IMR-90 (cell line): ENCODE measurements around the gene SGK1. TPM values are rescaled to one million over a fixed set of nuclear protein-coding genes. Genes with fewer than 3 reads are reported as not detected.

Experiments
- ATAC-seq: fragments of 200-7000 bp; cut with Tn5 transposase; 2 replicates; pipeline ENCODE4 v1.9.1; 2020; ENCODE audit warnings: low read depth, mild to moderate bottlenecking, moderate library complexity
- BruUV-seq: library from RNA; stranded (reverse); fragments of 400-500 nt; replicated peaks from 2 replicates; lab custom pipeline; 2021; lab: Mats Ljungman, UMichigan
- CTCF ChIA-PET: fragments of 300-600 bp; formaldehyde crosslinking; extraction: SDS; loops from one replicate; lab custom pipeline; 2021; ENCODE audit warnings: antibody characterized with exemption; lab: Yijun Ruan, JAX
- POLR2A ChIA-PET: fragments of 300-600 bp; sonication (Branson Sonifier 250); formaldehyde crosslinking; loops from one replicate; lab custom pipeline; 2022; ENCODE audit warnings: antibody characterized with exemption; ENCODE audit not compliant: unreplicated experiment; lab: Charles Lee
- DNase-seq: peaks from one replicate; pipeline ENCODE4 v3.0.0; 2013
- H2AFZ ChIP-seq: replicated peaks from 2 replicates; pipeline ENCODE3; 2013; ENCODE audit warnings: low read length, mild to moderate bottlenecking; ENCODE audit not compliant: poor library complexity
- H2AK5ac ChIP-seq: 2 replicates; pipeline ENCODE4 v1.6.1; 2013; ENCODE audit warnings: low read depth, low read length, inconsistent platforms
- H2AK9ac ChIP-seq: replicated peaks from 2 replicates; pipeline ENCODE3; 2013; ENCODE audit warnings: mild to moderate bottlenecking, low read depth, low read length, moderate library complexity; ENCODE audit not compliant: poor library complexity
- H2BK120ac ChIP-seq: 2 replicates; pipeline ENCODE4 v1.6.1; 2013; ENCODE audit warnings: low read depth, low read length, inconsistent platforms
- H2BK15ac ChIP-seq: 3 replicates; pipeline ENCODE4 v1.6.1; 2013; ENCODE audit warnings: low read depth, low read length, inconsistent platforms
- H2BK20ac ChIP-seq: 2 replicates; pipeline ENCODE4 v1.6.1; 2013; ENCODE audit warnings: low read depth, mild to moderate bottlenecking, inconsistent platforms, low read length, moderate library complexity
- H2BK5ac ChIP-seq: 2 replicates; pipeline ENCODE4 v1.6.1; 2013; ENCODE audit warnings: mild to moderate bottlenecking, low read depth, low read length, inconsistent platforms; ENCODE audit not compliant: poor library complexity, severe bottlenecking
- H3K14ac ChIP-seq: replicated peaks from 2 replicates; pipeline ENCODE4 v1.6.1; 2013; ENCODE audit warnings: low read depth, low read length, inconsistent platforms
- H3K18ac ChIP-seq: 2 replicates; pipeline ENCODE4 v1.6.1; 2013; ENCODE audit warnings: low read depth, low read length, control low read depth
- H3K23ac ChIP-seq: 2 replicates; pipeline ENCODE4 v1.6.1; 2013; ENCODE audit warnings: low read depth, low read length, inconsistent platforms
- H3K27ac ChIP-seq: 2 replicates; pipeline ENCODE4 v1.5.1; 2013; ENCODE audit warnings: mild to moderate bottlenecking, control low read depth, low read length; ENCODE audit not compliant: insufficient read depth
- H3K27me3 ChIP-seq: 2 replicates; pipeline ENCODE4 v1.6.1; 2013; ENCODE audit warnings: low read length; ENCODE audit not compliant: control insufficient read depth, insufficient read depth
- H3K36me3 ChIP-seq: 2 replicates; pipeline ENCODE4 v1.6.1; 2013; ENCODE audit warnings: low read length, mixed read lengths; ENCODE audit not compliant: control insufficient read depth, insufficient read depth
- H3K4ac ChIP-seq: 2 replicates; pipeline ENCODE4 v1.6.1; 2013; ENCODE audit warnings: low read depth, low read length, inconsistent platforms
- H3K4me1 ChIP-seq: 2 replicates; pipeline ENCODE4 v1.6.1; 2013; ENCODE audit warnings: low read length, mixed read lengths; ENCODE audit not compliant: control insufficient read depth, insufficient read depth
- H3K4me2 ChIP-seq: 2 replicates; pipeline ENCODE4 v1.6.1; 2013; ENCODE audit warnings: low read depth, mild to moderate bottlenecking, control low read depth, low read length, moderate library complexity
- H3K4me3 ChIP-seq: 2 replicates; pipeline ENCODE4 v1.5.1; 2013; ENCODE audit warnings: low read depth, mild to moderate bottlenecking, control low read depth, low read length, moderate library complexity; ENCODE audit not compliant: insufficient read depth
- H3K56ac ChIP-seq: 2 replicates; pipeline ENCODE4 v1.6.1; 2013; ENCODE audit warnings: low read length, inconsistent platforms; ENCODE audit not compliant: insufficient read depth; ENCODE audit errors: extremely low read depth
- H3K79me1 ChIP-seq, 2 experiments: 2 replicates each; pipeline ENCODE4 v1.6.1; 2013; ENCODE audit warnings: low read length in 2 of 2, inconsistent platforms in 1 of 2, low read depth in 1 of 2
- H3K9ac ChIP-seq: 2 replicates; pipeline ENCODE4 v1.6.1; 2013; ENCODE audit warnings: low read depth, low read length, control low read depth
- H3K9me1 ChIP-seq: 2 replicates; pipeline ENCODE4 v1.6.1; 2013; ENCODE audit warnings: low read length, inconsistent platforms; ENCODE audit not compliant: insufficient read depth
- H3K9me3 ChIP-seq: 2 replicates; pipeline ENCODE4 v1.6.1; 2013; ENCODE audit warnings: low read length; ENCODE audit not compliant: control insufficient read depth, insufficient read depth
- H4K20me1 ChIP-seq: 2 replicates; pipeline ENCODE4 v1.6.1; 2013; ENCODE audit warnings: low read length, inconsistent platforms; ENCODE audit not compliant: insufficient read depth
- H4K5ac ChIP-seq: 2 replicates; pipeline ENCODE4 v1.6.1; 2013; ENCODE audit warnings: mild to moderate bottlenecking, low read depth, low read length, control low read depth
- H4K8ac ChIP-seq, 2 experiments: 2 replicates each; pipeline ENCODE4 v1.6.1; 2013; ENCODE audit warnings: low read depth in 2 of 2, low read length in 2 of 2, control low read depth in 1 of 2, inconsistent platforms in 1 of 2
- H4K91ac ChIP-seq: 2 replicates; pipeline ENCODE4 v1.6.1; 2013; ENCODE audit warnings: low read depth, low read length, inconsistent platforms; ENCODE audit not compliant: insufficient read depth
- CEBPB ChIP-seq: IDR thresholded peaks from 2 replicates; pipeline ENCODE4 v1.6.1; 2012; ENCODE audit warnings: low read depth, low read length, improper control_type of control experiment
- CHD1 ChIP-seq: IDR thresholded peaks from 2 replicates; pipeline ENCODE4 v1.6.1; 2012; ENCODE audit warnings: low read depth, low read length, improper control_type of control experiment
- CTCF ChIP-seq: conservative IDR thresholded peaks from 2 replicates; pipeline ENCODE4 v1.5.1; 2012; ENCODE audit warnings: mild to moderate bottlenecking, low read depth, low read length, improper control_type of control experiment
- FOS ChIP-seq: fragments of 150-350 bp; IDR thresholded peaks from 2 replicates; pipeline ENCODE4 v1.6.1; 2016; ENCODE audit warnings: low read depth, low read length
- MAFK ChIP-seq: IDR thresholded peaks from 2 replicates; pipeline ENCODE4 v1.6.1; 2012; ENCODE audit warnings: low read depth, low read length, improper control_type of control experiment
- MAZ ChIP-seq: IDR thresholded peaks from 2 replicates; pipeline ENCODE4 v1.6.1; 2012; ENCODE audit warnings: low read depth, mild to moderate bottlenecking, low read length, improper control_type of control experiment, moderate library complexity, borderline replicate concordance
- MXI1 ChIP-seq: IDR thresholded peaks from 2 replicates; pipeline ENCODE4 v1.6.1; 2012; ENCODE audit warnings: low read depth, mild to moderate bottlenecking, low read length, moderate library complexity, borderline replicate concordance
- NFE2L2 ChIP-seq: fragments of 150-350 bp; IDR thresholded peaks from 2 replicates; pipeline ENCODE4 v1.6.1; 2016; ENCODE audit warnings: low read depth, mild to moderate bottlenecking, low read length
- POLR2A ChIP-seq: IDR thresholded peaks from 2 replicates; pipeline ENCODE4 v1.6.1; 2012; ENCODE audit warnings: mild to moderate bottlenecking, low read depth, low read length
- RAD21 ChIP-seq: IDR thresholded peaks from 2 replicates; pipeline ENCODE4 v1.6.1; 2012; ENCODE audit warnings: low read length, improper control_type of control experiment
- RCOR1 ChIP-seq: IDR thresholded peaks from 2 replicates; pipeline ENCODE4 v1.6.1; 2012; ENCODE audit warnings: mild to moderate bottlenecking, low read length, improper control_type of control experiment; ENCODE audit not compliant: insufficient replicate concordance
- RFX5 ChIP-seq: IDR thresholded peaks from 2 replicates; pipeline ENCODE4 v1.8.0; 2012; ENCODE audit warnings: low read depth, mild to moderate bottlenecking, low read length, moderate library complexity
- SMC3 ChIP-seq: fragments of 150-350 bp; IDR thresholded peaks from 2 replicates; pipeline ENCODE4 v1.6.1; 2016; ENCODE audit warnings: low read depth, mild to moderate bottlenecking, antibody characterized with exemption, low read length, moderate library complexity
- USF2 ChIP-seq: fragments of 150-350 bp; IDR thresholded peaks from 2 replicates; pipeline ENCODE4 v1.6.1; 2017; ENCODE audit warnings: mild to moderate bottlenecking, antibody characterized with exemption, low read length, low read depth
- WGBS, 2 experiments: methylation state at CpG; one replicate each; pipeline versions ENCODE4 v1.1.5 to v1.1.7; 2013; ENCODE audit warnings: missing lambda C conversion rate in 2 of 2; ENCODE audit not compliant: insufficient read length in 1 of 2; ENCODE audit errors: extremely low coverage in 2 of 2; 5-methylcytosine and 5-hydroxymethylcytosine counted together
- dilution Hi-C: fragments of 300-500 bp; cut with HindIII; formaldehyde crosslinking; loops from one replicate; pipeline ENCODE4 v1.14.3; 2018; ENCODE audit warnings: low sequenced_read_pairs; ENCODE audit not compliant: unreplicated experiment
- in situ Hi-C: fragments of 300-500 bp; cut with MboI; formaldehyde crosslinking; loops from 3 replicates; pipeline ENCODE4 v1.14.3; 2019; ENCODE audit warnings: low sequenced_read_pairs, inconsistent platforms, mixed read lengths
- intact Hi-C: fragments of 100-400 bp; cut with micrococcal nuclease; formaldehyde crosslinking; loops from 2 replicates; pipeline ENCODE4 v1.10.0; 2022
- polyA plus RNA-seq, 3 experiments: library from polyadenylated mRNA; depleted of rRNA; stranded (reverse); fragments of >200 nt; gene quantifications; 2 replicates each; pipeline ENCODE4 v1.2.3, GENCODE V29; 2012; ENCODE audit warnings: low replicate concordance in 1 of 3
- total RNA-seq: library from RNA; depleted of rRNA; stranded (reverse); fragments of >200 nt; gene quantifications from 2 replicates; pipeline ENCODE4 v1.2.3, GENCODE V29; 2012
- TF ChIP-seq, protein P1 (sequence below): fragments of 150-350 bp; IDR thresholded peaks from 2 replicates; pipeline ENCODE4 v1.6.1; 2016; ENCODE audit warnings: low read depth, mild to moderate bottlenecking, low read length, moderate library complexity, borderline replicate concordance

SGK1 gene
- total and polyA plus RNA-seq, 2 of the 4 experiments (the other 2 are of a cell fraction) = 121 to 255 TPM

DNA sequence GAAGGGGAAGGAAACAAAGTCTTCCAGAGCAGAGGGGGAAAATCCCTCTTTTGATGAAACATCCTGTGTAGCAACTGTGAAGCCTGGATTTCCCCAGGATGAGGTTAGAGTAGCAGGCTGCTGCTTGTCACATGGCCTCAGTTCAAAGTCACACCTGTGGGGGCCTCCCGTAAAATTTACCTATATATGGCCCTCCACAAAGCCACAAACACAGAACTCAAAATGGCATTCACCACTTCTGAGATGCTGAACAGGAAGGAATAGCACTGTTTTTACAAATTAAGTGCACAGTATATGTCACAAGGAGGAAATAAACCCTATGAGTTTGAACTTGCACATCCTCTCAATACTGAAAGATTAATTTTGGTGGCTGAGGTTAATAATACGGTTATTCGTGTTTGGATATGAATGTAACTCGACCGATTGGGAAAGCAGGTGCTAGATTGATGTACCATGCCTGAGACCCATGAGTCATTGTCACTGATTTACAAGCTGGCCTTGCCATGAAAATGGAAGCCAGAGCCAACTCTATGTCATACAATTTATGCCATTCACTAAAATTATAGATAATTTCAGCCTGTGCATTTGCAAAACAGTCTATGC is 70.6 kb downstream of the SGK1 start:
- no peaks in the 10 kb centered on the region for H3K9me1 ChIP-seq
- POLR2A ChIA-PET = no interaction called here
- in situ Hi-C loops = no loop called here

More for the DNA sequence above, 70.6 kb downstream of the SGK1 start:
- Histone ChIP-seq H3K27me3 (no peaks in the 10 kb centered on the region), H2AK5ac (no peak overlapping the region), H4K5ac (no peak overlapping the region), H3K4ac (no peak overlapping the region), H3K18ac (no peak overlapping the region), H2AFZ (no peak overlapping the region), H2AK9ac (no peak overlapping the region), H3K56ac (no peak overlapping the region), H3K79me1 (no peaks in the 10 kb centered on the region), H3K23ac (no peak overlapping the region), H4K91ac (no peak overlapping the region), H4K20me1 (no peaks in the 10 kb centered on the region), H3K4me3 (no peak overlapping the region), H3K27ac (no peak overlapping the region), H4K8ac (no peak overlapping the region; a peak in 1 of 4 replicates), H3K4me1 (peaks cover 10% of the 10 kb centered on the region), H2BK120ac (no peak overlapping the region), H3K9me3 (no peaks in the 10 kb centered on the region), H3K4me2 (no peak overlapping the region), H2BK15ac (no peak overlapping the region; the same call in 2 of the 3 replicates), H2BK20ac (no peak overlapping the region), H3K36me3 (no peaks in the 10 kb centered on the region), H3K14ac (no peak overlapping the region), H2BK5ac (no peak overlapping the region), H3K9ac (no peak overlapping the region)
- dilution Hi-C loops (no loop called here), intact Hi-C loops (no loop called here)
- TF ChIP-seq, protein P1, sequence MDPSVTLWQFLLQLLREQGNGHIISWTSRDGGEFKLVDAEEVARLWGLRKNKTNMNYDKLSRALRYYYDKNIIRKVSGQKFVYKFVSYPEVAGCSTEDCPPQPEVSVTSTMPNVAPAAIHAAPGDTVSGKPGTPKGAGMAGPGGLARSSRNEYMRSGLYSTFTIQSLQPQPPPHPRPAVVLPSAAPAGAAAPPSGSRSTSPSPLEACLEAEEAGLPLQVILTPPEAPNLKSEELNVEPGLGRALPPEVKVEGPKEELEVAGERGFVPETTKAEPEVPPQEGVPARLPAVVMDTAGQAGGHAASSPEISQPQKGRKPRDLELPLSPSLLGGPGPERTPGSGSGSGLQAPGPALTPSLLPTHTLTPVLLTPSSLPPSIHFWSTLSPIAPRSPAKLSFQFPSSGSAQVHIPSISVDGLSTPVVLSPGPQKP = no peak
- no peak for TF ChIP-seq MAZ
- TF ChIP-seq SMC3 = no peak
- no peak for TF ChIP-seq CEBPB
- TF ChIP-seq FOS = no peak
- no peak for TF ChIP-seq CTCF
- no peak for TF ChIP-seq NFE2L2
- no peak for TF ChIP-seq MXI1
- no peak for TF ChIP-seq RAD21
- no peak for TF ChIP-seq CHD1
- no peak for TF ChIP-seq USF2
- TF ChIP-seq MAFK = no peak
- no peak for TF ChIP-seq RFX5
- no peak for TF ChIP-seq RCOR1
- no peak for TF ChIP-seq POLR2A
- no TSS peak for BruUV-seq
- ATAC-seq (no peak), DNase-seq (no peak)
- CTCF ChIA-PET = no interaction called here
- 100% methylated on average over 2 of the region's 5 CpGs; no CpG with 5 or more reads in 1 of the 2 experiments for WGBS, 2 experiments
